SU-DHL-6 (cell line): ENCODE results near the gene CMPK1.

Experiments used
- H2AFZ ChIP-seq: fragments of 200-600 bp; sonication (generic); 2 replicates; pipeline ENCODE4 v1.6.1; 2014; ENCODE audit warnings: low read depth, mild to moderate bottlenecking, moderate library complexity, mixed read lengths, antibody characterized with exemption, low read length; ENCODE audit not compliant: severe bottlenecking
- H3F3A ChIP-seq: fragments of 200-600 bp; shearing (Covaris generic); 2 replicates; pipeline ENCODE4 v1.6.0; 2016; ENCODE audit warnings: antibody characterized with exemption, mild to moderate bottlenecking; ENCODE audit not compliant: insufficient read depth
- H3K27ac ChIP-seq: fragments of 200-600 bp; sonication (generic); 2 replicates; pipeline ENCODE4 v1.5.1; 2016; ENCODE audit warnings: low read depth, mild to moderate bottlenecking, low read length, moderate library complexity, mixed read lengths
- H3K27me3 ChIP-seq: fragments of 200-600 bp; sonication (generic), shearing (Covaris generic); 2 replicates; pipeline ENCODE4 v1.6.0; 2014; ENCODE audit warnings: mild to moderate bottlenecking, low read length
- H3K36me3 ChIP-seq: fragments of 200-600 bp; sonication (generic); 2 replicates; pipeline ENCODE4 v1.6.1; 2014; ENCODE audit warnings: mild to moderate bottlenecking, low read length, mixed read lengths
- H3K4me2 ChIP-seq: fragments of 300-600, 200-600 bp; shearing (Covaris generic), sonication (generic); 2 replicates; pipeline ENCODE4 v1.6.0; 2014; ENCODE audit warnings: low read length, low read depth, mild to moderate bottlenecking; ENCODE audit not compliant: poor library complexity, severe bottlenecking
- H3K4me3 ChIP-seq: fragments of 200-600 bp; sonication (generic); 2 replicates; pipeline ENCODE4 v1.5.1; 2014; ENCODE audit warnings: antibody characterized with exemption, low read length, mild to moderate bottlenecking, mixed read lengths; ENCODE audit not compliant: insufficient read depth, poor library complexity, severe bottlenecking
- H3K79me2 ChIP-seq: fragments of 200-600 bp; sonication (generic); 2 replicates; pipeline ENCODE4 v1.6.1; 2014; ENCODE audit warnings: mild to moderate bottlenecking, low read length, moderate library complexity; ENCODE audit not compliant: insufficient read depth
- H3K9ac ChIP-seq: fragments of 200-600 bp; sonication (generic); 2 replicates; pipeline ENCODE4 v1.7.0; 2014; ENCODE audit warnings: mild to moderate bottlenecking, low read length
- H3K9me2 ChIP-seq: fragments of 200-600 bp; sonication (generic); replicated peaks from 2 replicates; pipeline ENCODE4 v1.6.1; 2014; ENCODE audit warnings: low read length; ENCODE audit not compliant: insufficient read depth
- H3K9me3 ChIP-seq: fragments of 200-600 bp; sonication (generic); 2 replicates; pipeline ENCODE4 v1.6.1; 2014; ENCODE audit warnings: low read length, mixed read lengths; ENCODE audit not compliant: insufficient read depth
- H4K20me1 ChIP-seq: fragments of 200-600 bp; sonication (generic); 2 replicates; pipeline ENCODE4 v1.6.1; 2014; ENCODE audit warnings: low read depth, mild to moderate bottlenecking, antibody characterized with exemption, low read length, moderate library complexity, mixed read lengths
- CTCF ChIP-seq: fragments of 200-600 bp; sonication (generic); IDR thresholded peaks from one replicate; pipeline ENCODE4 v1.5.1; 2017; ENCODE audit warnings: antibody characterized with exemption, mild to moderate bottlenecking, low read length, moderate library complexity; ENCODE audit not compliant: insufficient read depth, poor library complexity, severe bottlenecking
- EZH2phosphoT487 ChIP-seq: fragments of 200-600 bp; sonication (generic), shearing (Covaris generic); conservative IDR thresholded peaks from 2 replicates; pipeline ENCODE4 v1.6.1; 2018; ENCODE audit warnings: mild to moderate bottlenecking, antibody characterized with exemption, low read length, moderate library complexity, mixed read lengths

CMPK1 gene

GRCh38 chr1:47361380-47361779 lies 27.8 kb downstream of the CMPK1 start:
- H2AFZ ChIP-seq: no peak overlapping the region
- H4K20me1 ChIP-seq: no peaks in the 10 kb centered on the region
- no peaks in the 10 kb centered on the region for H3K27me3 ChIP-seq
- H3K36me3 ChIP-seq: no peaks in the 10 kb centered on the region
- peaks cover 77% of the 10 kb centered on the region for H3K79me2 ChIP-seq
- H3K9me2 ChIP-seq: no peaks in the 10 kb centered on the region
- no peak overlapping the region for H3K4me2 ChIP-seq
- no peak overlapping the region for H3K9ac ChIP-seq
- no peaks in the 10 kb centered on the region for H3K9me3 ChIP-seq
- no peak overlapping the region for H3K4me3 ChIP-seq
- no peaks in the 10 kb centered on the region for H3F3A ChIP-seq
- no peak overlapping the region for H3K27ac ChIP-seq
- TF ChIP-seq CTCF: no peak
- no peak for TF ChIP-seq EZH2phosphoT487

- no peak for TF ChIP-seq CTCF
- TF ChIP-seq EZH2phosphoT487: no peak
- Histone ChIP-seq H3K4me3 (no peak overlapping the region), H3K79me2 (peaks cover 64% of the 10 kb centered on the region)
Measured at GRCh38 chr1:47362828-47363227, 29.2 kb downstream of the CMPK1 start.

GRCh38 chr1:47367651-47368050 lies 34.1 kb downstream of the CMPK1 start:
- Histone ChIP-seq H3K4me3 (no peak overlapping the region), H3K9me2 (no peaks in the 10 kb centered on the region), H3F3A (no peaks in the 10 kb centered on the region), H2AFZ (no peak overlapping the region), H3K27ac (no peak overlapping the region), H3K79me2 (peaks cover 25% of the 10 kb centered on the region), H3K27me3 (no peaks in the 10 kb centered on the region), H3K9me3 (no peaks in the 10 kb centered on the region), H4K20me1 (no peaks in the 10 kb centered on the region), H3K9ac (no peak overlapping the region), H3K4me2 (no peak overlapping the region), H3K36me3 (peaks cover 3% of the 10 kb centered on the region; the same call in 1 of the 2 replicates)
- TF ChIP-seq EZH2phosphoT487 (no peak), CTCF (no peak)

More at GRCh38 chr1:47362828-47363227, 29.2 kb downstream of the CMPK1 start:
- no peak overlapping the region for H3K27ac ChIP-seq
- no peaks in the 10 kb centered on the region for H3K9me2 ChIP-seq
- H4K20me1 ChIP-seq: no peaks in the 10 kb centered on the region
- H3K9me3 ChIP-seq: no peaks in the 10 kb centered on the region
- no peak overlapping the region for H3K9ac ChIP-seq
- no peaks in the 10 kb centered on the region for H3K27me3 ChIP-seq
- H2AFZ ChIP-seq: no peak overlapping the region
- H3K4me2 ChIP-seq: no peak overlapping the region
- no peaks in the 10 kb centered on the region for H3K36me3 ChIP-seq
- no peaks in the 10 kb centered on the region for H3F3A ChIP-seq
